ENCODE results near the gene MMS19.

DNA sequence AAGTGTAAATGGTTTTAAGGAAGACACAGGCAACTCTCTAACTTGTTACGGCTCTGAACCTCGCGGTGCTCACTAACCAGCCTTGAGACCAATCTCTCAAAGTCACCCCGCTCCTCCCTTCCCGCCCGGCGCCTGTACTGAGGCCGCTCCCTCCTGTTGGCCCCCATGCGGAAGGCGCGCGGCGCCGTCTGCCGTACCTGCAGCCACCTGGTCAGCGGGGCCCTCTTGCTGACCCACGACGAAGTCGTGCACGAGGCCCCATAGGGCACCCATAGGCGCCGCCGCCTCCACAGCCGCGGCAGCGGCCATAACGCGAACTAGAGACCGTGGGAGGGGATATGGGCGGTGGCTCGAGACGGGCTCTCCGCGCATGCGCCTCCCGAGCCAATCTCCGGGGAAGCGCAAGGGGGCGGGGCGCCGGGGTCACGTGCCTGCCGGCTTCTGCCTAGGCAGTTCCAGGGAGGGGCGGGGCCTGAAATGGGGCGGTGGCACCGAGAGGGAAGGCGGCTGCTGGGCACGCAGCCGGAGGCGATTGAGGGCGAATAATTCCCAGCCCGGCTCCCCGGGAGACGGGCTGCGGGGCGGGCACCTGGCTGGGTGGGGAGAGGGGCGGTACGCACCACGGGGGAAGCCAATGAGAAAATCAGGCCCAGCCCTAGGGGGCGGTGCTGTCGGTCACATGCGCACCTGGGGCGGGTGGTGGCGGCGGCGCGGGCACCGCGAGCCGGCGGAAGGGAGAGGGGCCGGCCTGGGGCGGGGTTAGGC, at the start of gene MMS19:
- TF ChIP-seq, protein P1, sequence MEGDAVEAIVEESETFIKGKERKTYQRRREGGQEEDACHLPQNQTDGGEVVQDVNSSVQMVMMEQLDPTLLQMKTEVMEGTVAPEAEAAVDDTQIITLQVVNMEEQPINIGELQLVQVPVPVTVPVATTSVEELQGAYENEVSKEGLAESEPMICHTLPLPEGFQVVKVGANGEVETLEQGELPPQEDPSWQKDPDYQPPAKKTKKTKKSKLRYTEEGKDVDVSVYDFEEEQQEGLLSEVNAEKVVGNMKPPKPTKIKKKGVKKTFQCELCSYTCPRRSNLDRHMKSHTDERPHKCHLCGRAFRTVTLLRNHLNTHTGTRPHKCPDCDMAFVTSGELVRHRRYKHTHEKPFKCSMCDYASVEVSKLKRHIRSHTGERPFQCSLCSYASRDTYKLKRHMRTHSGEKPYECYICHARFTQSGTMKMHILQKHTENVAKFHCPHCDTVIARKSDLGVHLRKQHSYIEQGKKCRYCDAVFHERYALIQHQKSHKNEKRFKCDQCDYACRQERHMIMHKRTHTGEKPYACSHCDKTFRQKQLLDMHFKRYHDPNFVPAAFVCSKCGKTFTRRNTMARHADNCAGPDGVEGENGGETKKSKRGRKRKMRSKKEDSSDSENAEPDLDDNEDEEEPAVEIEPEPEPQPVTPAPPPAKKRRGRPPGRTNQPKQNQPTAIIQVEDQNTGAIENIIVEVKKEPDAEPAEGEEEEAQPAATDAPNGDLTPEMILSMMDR (conservative IDR thresholded peaks at IDR 0.05): no peak
- no peak for TF ChIP-seq EZH2 (IDR thresholded peaks at IDR 0.05; ENCODE audit: low read depth)

All from PC-9 (cell line).